LoVo (cell line): ENCODE measurements around the gene PCED1A.
A peak's percentile ranks its signal among the peaks of the same experiment; 100 is the strongest.
"Not testable (repeated sequence)": the region's sequence is repeated elsewhere in the genome, so short reads cannot be mapped to it uniquely, and the experiment has no call there.

Experiments
- DNase-seq: peaks from one replicate; pipeline ENCODE4 v3.0.0-alpha.2; 2016; ENCODE audit warnings: low spot score

Gene PCED1A

GRCh38 chr20:2865630-2866029 is 25.2 kb upstream of the PCED1A start:
- DNase-seq, result no peak

DNA sequence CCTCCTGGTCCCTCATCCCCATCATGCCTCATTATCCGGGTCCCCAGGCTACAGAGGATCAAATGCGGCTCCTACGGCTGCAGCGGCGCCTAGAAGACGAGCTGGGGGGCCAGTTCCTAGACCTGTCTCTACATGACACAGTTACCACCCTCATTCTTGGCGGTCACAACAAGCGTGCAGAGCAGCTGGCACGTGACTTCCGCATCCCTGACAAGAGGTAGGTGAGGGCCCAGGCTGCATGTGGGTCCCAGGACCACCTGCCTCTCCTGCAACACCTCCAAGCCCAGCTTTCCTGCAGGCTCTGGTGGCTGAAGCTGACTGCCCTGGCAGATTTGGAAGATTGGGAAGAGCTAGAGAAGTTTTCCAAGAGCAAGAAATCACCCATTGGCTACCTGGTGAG is 24.6 kb upstream of the PCED1A start:
- no peak for DNase-seq

DNA sequence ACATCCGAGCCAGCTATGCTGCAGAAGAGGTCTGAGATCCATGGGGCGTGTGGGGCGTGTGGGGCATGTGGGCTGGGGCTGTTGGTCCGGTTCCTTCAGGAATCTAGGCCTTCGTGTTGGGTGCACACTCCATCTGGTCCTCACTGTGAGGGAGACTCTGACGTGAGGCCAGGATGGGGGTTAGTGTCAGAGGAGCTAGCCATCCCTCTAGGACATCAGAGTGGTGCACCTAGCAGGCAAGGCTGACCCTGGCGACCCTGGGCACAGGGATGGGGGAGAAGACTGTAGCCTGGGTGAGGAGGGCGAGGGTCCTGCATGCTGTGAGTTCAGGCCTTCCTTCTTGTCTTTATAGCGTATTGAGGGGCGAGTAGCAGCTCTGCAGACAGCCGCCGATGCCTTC is 24.2 kb upstream of the PCED1A start:
- DNase-seq, result no peak

- DNase-seq, result no peak
These were observed 19.1 kb upstream of the PCED1A start for GRCh38 chr20:2859330-2860121.

- DNase-seq, result no peak
These were observed 18.1 kb upstream of the PCED1A start for GRCh38 chr20:2858591-2858990.

- no peak for DNase-seq
These were observed 10.6 kb upstream of the PCED1A start for GRCh38 chr20:2851086-2851485.

- no peak for DNase-seq
These were observed 9.1 kb upstream of the PCED1A start for GRCh38 chr20:2849529-2849928.

- no peak for DNase-seq
These were observed 7.3 kb upstream of the PCED1A start for GRCh38 chr20:2847802-2848201.

- DNase-seq, result no peak
These were observed 6.2 kb upstream of the PCED1A start for GRCh38 chr20:2846698-2847097.

- DNase-seq, result no peak
These were observed 5.2 kb upstream of the PCED1A start for GRCh38 chr20:2845607-2846006.

DNA sequence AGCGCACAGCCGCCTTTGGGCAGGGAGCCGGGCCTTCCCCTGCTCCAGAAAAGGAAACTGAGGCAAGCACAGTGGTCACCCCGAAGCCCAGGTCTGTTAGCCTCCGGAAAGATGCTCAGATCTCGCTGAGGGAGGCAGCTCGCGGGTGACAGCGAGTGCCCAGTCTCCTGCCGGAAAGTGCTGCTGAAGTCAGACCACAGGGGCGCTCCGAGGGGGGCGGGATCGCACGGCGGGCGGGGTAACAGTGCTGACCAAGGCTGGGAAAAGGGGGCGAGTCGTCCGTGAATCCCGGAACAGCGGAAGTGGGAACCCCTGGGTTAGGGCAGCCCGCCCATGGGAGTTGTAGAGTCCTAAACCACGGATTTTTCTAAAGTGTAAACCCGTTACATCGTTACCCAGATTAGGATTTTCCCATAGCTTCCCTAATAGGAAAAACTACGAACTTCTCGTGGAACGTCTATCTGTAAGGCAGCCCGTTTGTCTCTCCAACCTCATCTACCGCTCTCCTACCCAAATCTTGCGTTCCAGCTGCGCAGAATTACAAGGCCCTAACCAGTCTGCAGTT is 594 bp upstream of the PCED1A start:
- DNase-seq, result peak; percentile 23

GRCh38 chr20:2839732-2840137 is 720 bp downstream of the PCED1A start:
- DNase-seq, result no peak

- DNase-seq, result no peak
These were observed 1.4 kb downstream of the PCED1A start for GRCh38 chr20:2838847-2839671.

DNA sequence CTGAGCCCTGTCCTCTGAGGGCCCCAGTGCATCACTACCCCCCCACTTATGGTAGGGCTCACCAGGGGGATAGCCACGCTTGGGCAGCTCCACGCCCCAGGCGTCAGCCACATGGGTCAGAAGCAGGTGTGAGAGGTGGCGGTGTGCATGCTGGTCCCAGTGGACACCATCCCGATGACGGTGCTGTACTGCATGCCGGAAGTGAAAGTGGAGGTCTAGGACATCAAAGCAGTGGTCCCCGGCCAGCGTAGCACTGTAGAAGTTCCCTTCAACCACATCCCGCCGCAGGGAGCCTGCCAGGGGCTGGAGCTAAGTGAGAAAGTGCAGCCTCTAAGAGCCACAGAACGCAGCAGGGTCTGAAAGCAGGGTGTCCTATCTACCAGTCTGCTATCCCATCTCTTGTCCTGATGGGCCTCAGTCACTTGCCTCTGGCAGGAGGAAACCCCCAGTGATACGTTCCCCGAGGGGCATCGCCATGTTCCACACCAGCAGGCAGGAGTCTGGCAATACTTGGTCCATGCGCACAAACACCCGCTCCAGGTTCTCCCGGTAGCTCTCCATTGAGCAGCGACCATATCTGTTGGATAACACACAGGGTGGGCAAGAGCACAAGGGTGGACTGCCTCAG is 2.2 kb downstream of the PCED1A start:
- DNase-seq, result no peak

DNA sequence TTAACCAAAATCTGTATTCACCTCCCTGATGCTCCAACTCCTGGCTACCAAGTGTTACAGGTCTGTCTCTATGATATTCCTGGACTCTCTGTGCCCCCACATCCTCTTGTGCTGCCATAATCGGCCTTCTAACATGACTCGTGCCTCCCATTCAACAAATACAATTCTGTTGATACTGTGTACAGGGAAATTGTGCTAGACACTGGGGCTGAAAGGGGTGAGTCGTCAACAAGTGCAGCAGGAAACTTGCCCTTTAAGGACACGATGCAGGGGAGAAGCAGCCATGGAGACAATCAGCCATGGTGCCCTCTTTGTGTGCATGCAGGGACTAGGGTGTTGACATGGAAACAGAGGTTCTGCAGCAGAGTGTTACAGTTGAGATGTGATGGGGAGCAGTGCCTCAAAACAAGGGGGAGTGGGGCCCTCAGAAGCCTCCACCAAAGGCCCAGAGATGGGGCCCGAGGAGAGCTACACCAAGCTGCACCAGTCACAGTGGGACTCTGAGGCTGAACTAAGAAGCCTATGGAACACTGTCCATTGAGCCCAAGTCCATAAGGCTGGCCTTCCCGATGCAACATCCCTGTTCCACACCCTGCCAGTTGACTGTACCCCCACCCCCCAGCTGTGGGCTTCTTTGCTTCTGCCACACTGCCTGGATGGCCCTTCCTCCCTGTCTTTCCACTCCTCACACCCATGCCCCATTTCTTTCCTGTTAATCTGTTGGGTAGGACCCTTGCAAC is 3.1 kb downstream of the PCED1A start:
- no peak for DNase-seq

DNA sequence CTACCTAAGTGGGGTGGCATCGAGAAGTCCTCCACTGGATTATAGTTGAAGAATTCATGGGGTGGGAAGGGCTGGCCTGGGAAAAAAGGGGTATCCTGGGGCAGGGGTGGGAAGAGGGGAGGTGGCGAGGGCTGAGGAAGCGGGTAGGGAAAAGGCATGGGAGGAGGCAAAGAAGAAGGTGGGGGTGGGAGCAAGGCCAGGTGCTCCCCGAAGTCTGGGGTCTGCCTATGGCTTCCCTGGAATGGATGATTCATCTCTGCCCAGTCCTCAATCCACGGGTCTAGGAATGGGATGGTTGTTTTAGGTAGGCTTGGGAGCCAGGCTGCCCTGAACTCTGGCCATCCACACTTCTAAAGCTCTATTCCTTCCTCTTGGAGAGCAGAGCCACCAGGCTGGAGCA is 4.4 kb downstream of the PCED1A start:
- DNase-seq, result no peak

DNA sequence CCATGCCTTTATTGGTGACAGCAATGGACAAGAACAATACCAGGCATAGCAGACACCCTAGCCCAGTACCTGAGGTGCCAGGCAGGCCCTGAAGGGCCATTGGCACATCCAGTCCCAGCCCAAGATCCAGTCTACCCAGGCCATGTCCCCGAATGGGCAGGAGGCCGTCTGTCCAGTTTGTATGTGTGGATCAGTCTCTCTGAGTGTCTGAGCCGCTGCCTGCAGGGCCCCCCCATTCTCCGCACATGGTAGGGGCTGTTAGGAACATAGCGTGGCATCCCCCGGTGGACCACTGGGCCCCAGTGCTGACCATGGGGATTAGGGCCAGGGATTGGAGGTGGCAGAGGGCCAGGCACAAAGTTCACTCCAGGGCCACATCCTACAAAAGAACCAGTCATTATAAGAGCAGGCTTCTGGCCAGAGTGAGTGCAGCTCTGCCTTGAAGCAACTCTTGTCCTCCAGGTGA is 5.1 kb downstream of the PCED1A start:
- no peak for DNase-seq

DNA sequence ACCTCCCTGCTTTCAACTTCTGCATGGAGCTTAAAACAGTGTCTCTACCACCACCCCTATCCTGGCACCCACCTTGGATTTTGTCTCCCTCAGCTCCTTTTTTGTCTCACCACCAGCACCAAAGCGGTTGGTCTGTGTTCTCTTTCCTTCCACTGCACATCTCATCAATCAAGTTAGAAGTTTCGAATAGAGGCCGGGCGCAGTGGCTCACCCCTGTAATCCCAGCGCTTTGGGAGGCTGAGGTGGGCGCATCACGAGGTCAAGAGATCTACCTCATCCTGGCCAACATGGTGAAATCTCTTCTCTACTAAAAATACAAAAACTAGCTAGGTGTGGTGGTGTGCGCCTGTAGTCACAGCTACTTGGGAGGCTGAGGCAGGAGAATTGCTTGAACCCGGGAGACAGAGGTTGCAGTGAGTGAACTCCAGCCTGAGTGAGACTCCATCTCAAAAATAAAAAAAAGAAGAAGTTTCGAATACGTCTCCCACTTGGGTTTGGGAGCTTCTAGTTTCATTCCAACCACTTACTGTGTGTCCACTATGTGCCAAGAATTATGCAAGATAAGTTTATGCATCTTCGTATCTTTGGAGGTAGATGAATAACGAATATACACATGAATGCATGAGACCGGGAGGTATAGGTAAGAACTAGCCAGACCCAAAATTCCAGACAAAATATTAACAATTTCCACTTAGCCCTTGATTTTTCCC is 5.9 kb downstream of the PCED1A start:
- DNase-seq, result no peak

DNA sequence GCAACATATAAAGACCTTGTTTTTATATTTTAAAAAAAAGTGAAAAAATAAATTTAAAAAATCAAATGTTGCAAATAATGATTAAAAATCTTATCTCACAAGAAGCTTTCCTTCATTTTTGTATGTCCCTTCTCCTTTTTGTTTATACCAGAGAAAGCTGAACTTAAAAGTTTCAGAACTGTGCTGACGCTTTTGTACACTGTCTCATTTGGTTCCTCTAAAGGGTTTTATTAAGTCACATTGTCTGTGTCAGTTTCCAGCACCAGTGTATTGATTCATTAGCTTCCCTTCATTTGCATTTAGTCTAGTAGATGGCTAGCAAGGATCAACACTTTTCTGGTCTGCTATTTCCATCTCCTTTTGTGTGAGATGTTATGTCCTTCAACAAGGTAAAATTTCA is 6.7 kb downstream of the PCED1A start:
- DNase-seq, result no peak

- not testable (repeated sequence) for DNase-seq
These were observed 9.2 kb downstream of the PCED1A start for GRCh38 chr20:2831206-2831605.

DNA sequence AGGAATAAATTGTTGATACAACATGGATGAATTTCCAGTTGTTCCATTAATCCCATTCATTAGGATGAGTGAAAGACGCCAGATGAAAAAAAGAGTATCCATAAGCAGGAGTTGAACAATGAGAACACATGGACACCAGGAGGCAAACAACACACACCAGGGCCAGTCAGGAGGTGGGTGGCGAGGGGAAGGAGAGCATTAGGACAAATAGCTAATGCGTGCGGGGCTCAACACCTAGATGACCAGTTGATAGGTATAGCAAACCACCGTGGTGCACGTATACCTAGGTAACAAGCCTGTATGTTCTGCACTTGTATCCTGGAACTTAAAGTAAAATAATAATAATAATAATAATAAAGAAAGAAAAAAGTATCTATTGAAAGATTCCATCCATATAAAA is 11.1 kb downstream of the PCED1A start:
- DNase-seq, result no peak
